NCI-H69 (cell line): Measurements from ENCODE around the gene RNH1.
"Not testable (repeated sequence)": the region's sequence is repeated elsewhere in the genome, so short reads cannot be mapped to it uniquely, and the experiment has no call there.

Experiments
- DNase-seq: peaks from one replicate; lab custom pipeline; 2025; lab: John Stamatoyannopoulos, UW

Gene RNH1

DNA sequence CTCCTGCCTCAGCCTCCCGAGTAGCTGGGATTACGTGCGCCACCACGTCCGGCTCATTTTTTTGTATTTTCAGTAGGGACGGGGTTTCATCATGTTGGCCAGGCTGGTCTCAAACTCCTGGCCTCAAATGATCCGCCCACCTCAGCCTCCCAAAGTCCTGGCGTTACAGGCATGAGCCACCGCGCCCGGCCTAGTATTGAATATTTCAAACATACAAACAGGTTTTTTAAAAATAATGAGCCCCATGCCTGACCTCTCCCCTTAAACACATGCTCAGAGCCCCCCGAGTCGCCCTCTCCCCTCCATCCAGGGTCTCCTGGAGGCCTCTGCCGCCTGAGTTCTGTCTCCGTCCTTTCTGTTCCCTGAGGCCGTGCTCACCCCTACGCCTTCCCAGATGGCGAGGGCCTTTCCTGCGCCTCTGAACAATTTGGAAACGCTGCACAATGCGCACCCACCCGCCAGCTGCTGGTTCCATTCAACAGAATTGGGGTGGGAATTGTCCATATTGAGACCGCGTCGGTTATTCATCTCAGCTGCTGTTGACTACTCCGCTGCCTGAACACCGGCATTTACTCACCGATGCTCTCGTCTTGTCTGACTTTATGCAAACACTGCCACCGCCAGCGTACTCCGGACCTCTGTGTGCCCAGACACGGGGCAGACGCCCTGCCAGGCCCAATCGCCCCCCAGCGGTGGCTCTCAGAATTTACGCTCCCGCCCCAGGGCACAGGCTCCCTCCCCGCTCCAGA lies 13.6 kb upstream of the RNH1 start:
- peak; percentile 58 for DNase-seq

DNA sequence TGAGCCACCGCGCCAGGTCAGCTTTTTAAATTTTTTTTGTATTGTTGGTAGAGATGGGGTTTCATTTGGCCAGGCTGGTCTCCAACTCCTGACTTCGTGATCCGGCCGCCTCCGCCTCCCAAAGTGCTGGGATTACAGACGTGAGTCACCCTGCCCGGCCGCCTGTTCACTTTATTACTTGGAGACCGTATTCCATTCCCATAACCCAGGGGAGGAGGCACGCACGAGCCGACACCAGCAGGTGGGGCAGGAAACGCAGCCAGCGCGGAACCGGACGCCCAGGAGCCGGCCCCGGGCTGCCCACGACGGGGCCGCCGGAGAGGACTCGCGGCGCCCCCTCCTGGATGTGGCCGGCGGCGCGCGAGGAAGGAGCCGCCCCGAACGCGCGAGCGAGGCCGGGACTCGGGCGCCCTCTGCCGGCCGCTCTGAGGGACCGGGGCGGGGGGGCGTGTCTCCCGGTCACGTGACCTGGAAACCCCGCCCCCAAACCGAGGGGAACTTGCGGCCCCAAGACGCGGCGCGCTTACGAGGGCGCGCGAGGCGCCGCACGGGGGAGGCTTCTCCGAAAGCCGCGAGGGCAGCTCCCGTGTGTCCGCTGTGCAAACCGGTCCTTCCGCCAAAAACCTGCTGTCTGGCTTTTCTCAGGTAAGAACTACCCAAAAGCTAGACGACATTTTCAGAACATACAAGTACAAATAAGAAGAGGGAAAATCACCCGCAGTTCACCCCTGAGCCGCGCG lies 11.6 kb upstream of the RNH1 start:
- peak; percentile 68 for DNase-seq

DNA sequence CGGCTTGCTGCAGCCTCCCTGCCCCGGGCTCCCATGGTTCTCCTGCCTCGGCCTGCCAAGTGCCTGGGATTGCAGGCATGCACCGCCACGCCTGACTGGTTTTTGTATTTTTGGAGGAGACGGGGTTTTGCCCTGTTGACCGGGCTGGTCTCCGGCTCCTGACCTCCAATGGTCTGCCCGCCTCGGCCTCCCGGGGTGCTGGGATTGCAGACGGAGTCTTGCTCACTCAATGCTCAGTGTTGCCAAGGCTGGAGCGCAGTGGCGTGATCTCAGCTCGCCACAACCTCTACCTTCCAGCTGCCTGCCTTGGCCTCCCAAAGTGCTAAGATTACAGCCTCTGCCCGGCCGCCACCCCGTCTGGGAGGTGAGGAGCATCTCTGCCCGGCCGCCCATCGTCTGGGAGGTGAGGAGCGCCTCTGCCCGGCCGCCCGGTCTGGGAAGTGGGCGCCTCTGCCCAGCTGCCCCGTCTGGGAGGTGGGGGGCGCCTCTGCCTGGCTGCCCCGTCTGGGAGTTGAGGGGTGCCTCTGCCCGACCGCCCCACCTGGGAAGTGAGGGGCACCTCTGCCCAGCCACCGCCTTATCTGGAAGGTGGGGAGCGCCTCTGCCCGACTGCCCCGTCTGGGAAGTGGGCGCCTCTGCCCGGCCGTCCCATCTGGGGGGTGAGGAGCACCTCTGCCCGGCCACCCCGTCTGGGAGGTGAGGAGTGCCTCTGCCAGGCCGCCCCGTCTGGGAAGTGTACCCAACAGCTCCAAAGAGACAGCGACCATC lies 10.1 kb upstream of the RNH1 start:
- not testable (repeated sequence) for DNase-seq

DNA sequence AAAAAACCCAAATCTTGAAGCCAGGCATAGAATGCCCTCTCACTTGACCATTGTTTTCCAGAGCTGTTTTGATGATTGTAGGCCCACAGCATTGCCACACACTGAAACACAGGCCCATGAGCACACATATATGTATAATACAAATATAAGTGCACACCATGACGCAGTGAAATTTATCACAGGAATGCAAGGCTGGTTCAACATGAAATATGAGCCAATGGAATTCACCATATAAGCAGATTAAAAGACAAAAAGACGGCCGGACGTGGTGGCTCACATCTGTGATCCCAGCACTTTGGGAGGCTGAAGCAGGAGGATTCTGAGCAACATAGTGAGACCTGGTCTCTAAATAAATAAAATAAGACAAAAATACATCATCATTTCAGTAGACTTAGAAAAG lies 9.4 kb upstream of the RNH1 start:
- DNase-seq: no peak

DNA sequence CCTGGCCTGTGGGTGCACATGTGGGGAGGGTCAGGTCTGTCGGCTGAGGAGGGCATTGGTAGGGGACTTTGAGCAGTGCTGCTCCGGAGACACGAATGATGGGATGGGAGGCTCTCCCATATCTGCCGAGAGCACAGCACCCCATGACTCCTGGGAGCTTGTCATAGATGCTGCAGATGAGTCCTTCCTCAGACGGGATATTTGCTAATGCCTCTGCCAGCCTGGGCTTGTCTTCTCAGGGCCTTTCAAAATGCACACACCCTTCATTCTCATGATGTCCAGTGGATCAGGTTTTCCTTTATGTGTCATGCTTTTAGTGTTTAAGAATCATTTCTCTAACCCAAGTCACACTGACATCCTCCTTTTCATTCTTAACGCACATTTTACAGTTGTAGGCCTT lies 8.1 kb upstream of the RNH1 start:
- no peak for DNase-seq

DNA sequence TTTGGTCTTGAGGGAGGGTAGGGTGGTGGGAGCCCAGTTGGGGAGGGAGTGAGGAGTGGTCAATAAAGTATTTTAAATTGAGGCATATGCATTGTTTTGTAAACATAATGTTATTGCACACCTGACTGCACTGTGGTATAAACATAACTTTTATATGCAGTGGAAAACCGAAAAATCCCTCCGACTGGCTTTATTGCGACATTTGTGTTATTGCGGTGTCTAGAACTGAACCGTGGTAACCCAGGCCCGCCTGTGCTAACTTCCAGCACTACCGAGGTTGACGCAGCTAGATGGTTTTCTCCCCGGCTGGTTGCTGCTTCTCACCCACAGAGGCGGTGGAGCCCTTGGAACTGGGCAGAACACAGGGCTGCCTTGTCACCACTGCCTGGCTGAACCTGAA lies 7.6 kb upstream of the RNH1 start:
- DNase-seq: no peak

DNA sequence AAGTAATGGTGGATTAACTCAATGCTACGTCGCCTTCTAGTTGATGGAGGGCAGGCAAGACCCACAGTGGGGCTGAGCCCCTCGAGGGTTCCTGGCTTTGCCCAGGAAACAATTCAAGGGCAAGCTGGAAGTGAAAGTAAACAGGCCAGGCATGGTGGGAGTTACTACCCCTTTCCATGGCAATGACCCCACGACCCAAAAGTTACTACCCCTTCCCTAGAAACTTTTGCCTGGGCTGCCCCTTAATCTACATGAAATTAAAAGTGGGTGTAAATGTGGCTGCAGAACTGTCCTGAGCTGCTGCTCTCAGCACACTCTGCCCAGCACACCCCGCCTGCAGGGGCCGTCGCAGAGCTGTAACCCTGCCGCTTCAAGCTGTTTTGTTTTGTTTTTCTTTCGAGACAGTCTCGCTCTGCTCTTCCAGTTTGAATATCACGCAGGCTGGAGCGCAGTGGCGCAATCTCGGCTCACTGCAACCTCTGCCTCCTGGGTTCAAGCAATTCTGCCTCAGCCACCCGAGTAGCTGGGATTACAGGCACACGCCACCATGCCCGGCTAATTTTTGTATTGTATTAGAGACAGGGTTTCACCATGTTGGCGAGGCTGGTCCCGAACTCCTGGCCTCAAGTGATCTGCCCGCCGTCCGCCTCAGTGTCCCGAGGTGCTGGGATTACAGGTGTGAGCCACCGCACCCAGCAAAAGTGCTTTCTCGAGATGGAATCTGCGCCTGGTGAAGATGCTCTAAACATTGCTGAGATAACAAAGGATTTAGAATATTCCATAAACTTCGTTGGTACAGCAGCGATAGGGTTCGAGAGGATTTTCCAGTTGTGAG lies 5.9 kb upstream of the RNH1 start:
- no peak for DNase-seq

DNA sequence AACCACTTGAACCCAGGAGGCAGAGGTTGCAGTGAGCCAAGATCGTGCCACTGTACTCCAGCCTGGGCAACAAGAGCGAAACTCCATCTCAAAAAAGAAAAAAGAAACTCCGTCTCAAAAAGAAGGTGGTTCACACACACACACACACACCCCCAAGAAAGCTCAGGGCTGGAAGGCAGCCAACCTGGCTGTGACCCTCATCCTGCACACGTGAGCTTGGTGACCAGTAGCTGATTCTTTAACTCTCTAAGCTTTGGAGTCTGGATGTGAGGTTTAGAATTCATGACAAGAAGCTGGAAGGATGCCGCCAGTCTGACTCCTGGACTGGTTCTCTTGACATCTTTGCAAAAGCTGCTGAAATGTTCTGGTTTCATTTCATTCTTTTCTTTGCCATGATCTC lies 1.9 kb upstream of the RNH1 start:
- DNase-seq: no peak

DNA sequence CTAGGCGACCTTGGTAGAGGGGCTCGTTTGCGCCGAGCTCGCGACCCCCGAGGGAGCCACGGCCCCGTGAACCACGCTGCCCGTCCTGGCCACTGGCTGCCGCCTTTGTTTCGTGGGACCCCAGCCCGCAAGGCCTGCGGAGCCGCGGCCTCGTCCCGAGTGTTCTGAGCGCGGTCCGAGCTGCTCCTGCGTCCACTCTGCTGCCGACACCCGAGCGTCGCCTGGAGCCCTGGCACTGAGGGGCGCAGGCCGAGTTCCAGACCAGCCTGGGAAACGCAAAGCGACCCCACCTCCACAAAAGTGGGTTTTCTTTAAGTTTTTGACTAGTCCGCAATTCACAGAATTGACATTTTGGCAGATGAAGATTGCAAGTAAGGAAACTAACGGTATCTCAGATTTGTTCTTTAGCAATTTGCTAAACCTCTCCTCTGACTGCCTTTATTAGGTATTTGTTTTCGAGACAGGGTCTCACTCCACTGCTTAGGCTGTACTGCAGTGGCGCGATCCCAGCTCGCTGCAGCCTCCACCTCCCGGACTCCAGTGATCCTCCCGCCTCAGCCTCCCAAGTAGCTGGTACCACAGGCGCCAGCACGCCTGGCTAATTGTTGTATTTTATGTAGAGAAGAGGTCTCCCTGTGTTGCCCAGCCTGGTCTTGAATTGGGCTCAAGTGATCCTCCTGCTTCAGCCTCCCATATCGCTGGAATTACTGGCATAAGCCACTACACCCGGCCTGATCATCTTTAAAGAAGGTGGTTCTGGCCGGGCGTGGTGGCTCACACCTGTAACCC lies 879 bp upstream of the RNH1 start:
- DNase-seq: no peak

DNA sequence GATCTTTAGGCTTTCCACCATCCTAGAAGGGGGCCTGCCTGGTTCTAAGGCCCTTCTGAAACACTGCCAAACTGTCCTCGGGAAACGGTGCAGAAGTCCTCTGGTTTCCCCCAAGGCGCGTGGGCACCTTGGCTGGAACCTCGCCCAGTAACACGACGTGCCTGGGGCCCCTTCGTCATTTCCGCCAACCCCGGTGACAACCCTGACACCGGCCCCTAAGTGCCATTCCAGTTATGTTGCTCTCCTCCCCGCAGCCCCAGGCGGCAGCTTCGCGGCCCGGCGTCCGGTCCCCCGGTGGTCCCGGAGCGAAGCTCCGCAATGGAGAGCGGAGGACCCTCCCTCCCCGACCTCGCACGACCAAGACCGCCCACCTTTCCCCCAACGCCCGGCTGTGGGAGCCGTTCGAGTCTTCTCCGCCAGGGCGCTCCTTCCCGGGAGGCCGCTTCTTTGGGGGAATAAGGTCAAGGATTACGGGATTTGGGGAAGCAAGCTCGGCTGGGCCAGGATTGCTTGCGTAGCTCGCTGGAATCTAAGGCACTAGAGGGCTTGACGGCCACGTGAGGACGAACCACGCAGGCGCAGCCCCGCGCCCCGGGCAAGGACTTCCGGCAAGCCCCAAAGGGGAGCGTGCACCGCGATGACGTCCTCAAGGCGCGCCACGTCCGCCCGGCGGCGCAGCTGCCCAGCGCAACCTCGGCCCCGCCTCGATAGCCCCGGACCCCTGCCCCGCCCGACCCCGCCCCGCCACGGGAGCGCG lies 626 bp downstream of the RNH1 start:
- DNase-seq: peak; percentile 99

DNA sequence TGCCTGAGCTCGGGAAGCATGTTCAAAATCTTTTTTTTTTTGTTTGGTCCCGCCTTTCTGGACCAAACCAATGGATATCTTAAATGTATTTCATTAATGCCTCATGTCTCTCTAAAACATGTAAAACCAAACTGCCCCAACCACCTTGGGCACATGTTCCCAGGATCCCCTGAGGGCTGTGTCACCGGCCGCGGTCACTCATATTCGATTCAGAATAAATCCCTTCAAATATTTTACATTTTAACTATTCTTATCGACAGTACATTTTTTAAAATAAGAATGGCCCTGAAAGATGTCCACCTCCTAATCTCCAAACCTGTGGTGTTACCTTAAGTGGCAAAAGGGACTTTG lies 2.1 kb downstream of the RNH1 start:
- DNase-seq: no peak

DNA sequence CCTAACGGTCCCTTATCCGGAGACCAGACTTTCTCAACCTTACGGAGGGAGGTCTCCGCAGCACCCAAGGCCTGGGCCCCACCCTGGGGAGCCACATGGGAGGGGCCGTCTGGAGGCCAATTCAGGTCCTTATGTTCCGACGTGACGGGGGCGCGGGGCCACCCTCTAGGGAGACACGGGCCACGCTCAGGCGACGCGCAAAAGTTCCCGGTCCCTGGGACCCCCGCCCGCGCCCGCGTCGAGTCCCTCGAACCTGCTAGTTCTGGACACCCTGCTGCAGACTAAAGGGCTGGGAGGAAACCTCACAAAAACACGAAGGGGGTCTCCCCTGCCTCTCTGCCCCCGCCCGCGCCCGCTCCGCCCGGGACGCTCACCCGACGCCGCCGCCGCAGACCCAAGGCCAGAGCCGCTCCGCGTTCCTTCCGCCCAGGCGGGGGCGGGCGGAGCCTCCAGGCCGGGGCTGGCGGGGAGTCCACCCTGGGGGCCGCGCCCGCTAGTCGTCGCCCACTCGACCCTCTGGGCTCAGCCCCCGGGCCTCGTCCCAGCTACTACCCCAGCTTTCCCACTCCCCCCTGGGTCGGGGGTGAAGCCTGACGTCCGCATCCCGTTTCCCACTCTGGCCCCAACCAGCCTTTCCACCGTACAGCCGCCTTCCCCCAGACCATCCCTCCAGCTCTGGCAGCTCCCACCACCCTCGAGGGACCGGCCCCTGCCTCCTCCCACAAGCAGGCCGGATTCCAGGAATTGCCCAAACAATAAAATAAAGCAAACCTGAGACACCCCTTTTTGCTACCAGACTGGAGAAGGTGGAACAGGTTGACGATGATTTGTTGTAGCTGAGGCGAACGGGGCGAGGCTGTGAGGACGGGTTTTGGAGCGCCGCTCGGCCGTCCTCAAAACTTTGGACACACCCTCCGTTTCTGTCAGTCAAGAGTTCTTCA lies 2.7 kb downstream of the RNH1 start:
- no peak for DNase-seq

DNA sequence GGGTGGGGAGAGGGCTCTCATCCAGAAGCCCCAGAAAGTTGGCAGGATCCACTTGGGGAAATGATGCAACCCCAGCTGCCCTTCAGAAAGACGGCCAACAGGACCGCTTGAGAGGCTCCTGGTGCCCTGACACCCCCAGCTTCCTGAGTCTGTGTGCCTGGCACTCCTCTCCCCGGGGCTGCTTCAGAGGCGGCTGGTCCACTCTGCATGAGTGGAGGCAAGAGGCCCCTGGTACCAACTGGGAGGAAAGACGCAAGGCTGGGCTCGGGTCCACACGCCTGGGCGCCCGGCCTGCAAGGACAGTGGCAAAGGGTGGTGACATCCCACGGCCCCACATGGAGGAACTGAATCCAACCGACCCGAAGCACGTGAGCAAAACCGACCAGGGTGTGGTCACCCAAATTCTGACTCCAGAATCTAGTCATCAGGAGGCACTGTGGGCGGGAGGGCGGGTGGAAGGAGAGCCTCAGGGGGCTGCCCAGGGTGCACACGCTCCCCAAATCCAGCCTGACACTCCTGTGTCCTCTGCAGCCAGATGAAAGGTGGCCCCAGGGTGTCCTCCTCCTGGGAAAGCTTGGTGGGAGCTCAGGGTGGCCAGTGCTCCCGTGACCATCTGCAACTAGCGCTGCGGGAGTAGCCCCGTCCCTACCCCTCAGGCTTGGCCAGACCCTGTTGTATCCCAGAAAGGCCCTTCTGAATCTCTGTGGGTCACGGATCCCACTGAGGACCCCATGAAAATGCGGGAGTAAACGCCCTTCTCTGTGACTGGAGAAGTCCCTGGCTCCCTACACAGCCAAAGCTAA lies 3.7 kb downstream of the RNH1 start:
- DNase-seq: no peak

DNA sequence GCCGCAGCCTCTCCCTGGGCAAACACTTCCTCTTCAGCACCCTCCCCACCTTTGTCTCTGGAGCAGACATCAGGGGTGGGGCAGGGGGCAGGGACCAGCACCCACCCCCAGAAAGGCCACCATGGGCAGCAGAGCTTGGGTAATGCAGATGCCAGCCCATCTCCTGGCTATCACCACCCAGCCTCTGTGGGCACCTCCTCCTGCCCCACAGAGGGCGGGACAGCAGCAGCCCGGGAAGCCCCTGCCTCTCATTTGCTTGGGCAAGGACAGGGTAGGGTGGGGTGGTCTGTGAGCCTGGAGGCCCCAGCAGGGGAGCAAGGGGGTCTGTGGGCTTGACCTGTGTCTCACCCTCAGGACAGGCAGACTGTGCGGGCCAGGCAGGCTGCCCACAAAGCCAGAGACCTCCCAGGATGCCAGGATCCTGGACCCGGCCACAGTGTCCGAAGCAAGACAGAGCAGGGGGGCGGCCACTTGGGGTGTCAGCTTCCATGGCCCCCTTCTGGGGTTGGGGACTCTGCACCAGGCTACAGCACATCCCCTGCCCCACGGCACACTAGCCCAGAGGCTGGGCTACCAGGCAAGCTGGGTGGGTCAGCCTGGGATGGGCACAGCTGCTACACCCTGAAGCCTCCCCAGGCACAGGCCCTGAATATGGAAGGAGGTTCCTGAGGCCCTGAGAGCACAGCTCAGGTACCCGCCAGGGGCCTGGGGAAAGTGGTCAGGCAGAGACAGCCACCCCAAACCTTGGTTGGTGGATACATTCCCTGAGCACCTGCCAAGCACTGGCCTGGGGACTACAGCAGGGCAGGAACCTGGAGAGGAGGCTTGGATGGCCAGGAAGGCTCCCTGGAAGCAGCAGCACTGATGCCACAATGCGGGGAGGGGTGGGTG lies 4.5 kb downstream of the RNH1 start:
- DNase-seq: no peak

DNA sequence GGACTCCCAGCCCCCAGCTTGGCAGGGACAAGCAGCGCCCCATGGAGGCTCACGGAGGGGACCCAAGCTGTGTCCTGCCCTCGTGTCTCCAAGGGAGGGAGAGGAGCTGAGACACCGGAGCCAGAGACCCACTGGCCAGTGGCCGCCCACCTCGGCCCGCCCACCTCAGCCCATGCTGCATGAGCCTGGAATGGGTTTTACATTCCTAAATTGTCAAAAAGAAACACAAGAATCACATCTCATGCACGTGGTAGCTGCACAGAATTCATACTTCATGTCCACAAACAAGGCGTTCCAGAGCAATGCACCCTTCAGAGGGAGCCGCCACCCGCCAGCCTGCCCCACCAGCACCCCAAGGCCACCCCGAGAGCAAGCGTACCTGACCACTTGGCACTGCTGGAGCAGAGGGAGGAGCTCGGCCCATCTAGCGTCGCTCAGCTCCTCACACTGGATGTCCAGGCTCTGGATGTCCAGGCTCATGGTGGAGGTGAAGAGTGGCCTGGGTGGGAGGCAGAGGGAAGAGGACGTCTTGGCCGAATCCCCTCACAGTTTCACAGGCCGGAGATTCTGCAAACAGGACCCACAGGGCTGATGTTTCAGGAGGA lies 5.3 kb downstream of the RNH1 start:
- no peak for DNase-seq

DNA sequence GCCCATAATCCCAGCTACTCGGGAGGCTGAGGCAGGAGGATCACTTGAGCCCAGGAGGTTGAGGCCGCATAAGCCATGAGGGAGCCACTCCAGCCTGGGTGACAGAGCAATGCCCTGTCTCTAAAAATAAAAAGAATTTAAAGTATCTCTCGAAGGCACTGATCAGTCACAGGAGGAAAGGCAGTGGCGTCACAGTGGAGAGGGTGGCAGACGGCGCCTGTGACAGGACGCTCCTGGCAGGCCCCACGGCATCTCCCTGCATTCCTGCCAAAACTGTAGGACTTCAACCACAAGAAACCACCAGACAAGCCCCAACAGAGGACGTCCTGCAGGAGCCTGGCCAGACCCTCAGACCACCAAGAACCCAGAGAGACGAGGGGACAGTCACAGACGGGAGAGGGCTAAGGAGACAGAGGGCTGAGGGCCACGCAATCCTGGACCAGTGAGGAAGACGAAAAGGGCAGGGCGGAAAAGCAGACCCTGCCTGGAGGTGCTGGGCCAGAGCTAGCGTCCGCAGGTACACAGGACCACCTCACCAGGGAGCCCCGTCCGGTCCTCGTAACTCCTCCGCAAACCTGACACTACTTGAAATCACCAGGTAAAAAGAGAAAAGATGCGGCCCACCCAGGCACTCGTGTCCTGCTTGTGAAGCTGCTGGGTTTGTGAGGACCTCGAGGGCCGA lies 5.9 kb downstream of the RNH1 start:
- DNase-seq: no peak
